Thoracic aorta (tissue), 2 donors: ENCODE measurements around the gene IHH. TPM values are rescaled to one million over a fixed set of nuclear protein-coding genes. Genes with fewer than 3 reads are reported as not detected.

Experiments
- ATAC-seq: fragments of 150-250 bp; one replicate; pipeline ENCODE4 v1.8.0; 2017; ENCODE audit warnings: low read depth; ENCODE audit not compliant: insufficient number of reproducible peaks, low FRiP score
- DNase-seq: peaks from one replicate; pipeline ENCODE4 v3.0.0-alpha.2; 2020; ENCODE audit warnings: low spot score
- H3K27ac ChIP-seq, 2 donors: fragments of 200-600 bp; sonication (generic); 1 replicate in 1 of 2; 2 replicates in 1 of 2; pipeline ENCODE4 v1.5.1; 2016; ENCODE audit warnings: mild to moderate bottlenecking in 2 of 2, moderate library complexity in 2 of 2
- H3K27me3 ChIP-seq: fragments of 200-600 bp; sonication (generic); replicated peaks from 2 replicates; pipeline ENCODE4 v1.6.0; 2016; ENCODE audit warnings: mild to moderate bottlenecking; ENCODE audit not compliant: insufficient read depth
- H3K36me3 ChIP-seq: fragments of 200-600 bp; sonication (generic); one replicate; pipeline ENCODE4 v1.5.1; 2016
- H3K4me1 ChIP-seq, 2 donors: fragments of 200-600 bp; sonication (generic); 1 replicate in 1 of 2; 2 replicates in 1 of 2; pipeline versions ENCODE4 v1.5.1 to v1.6.0; 2016; ENCODE audit warnings: low read depth in 2 of 2, mild to moderate bottlenecking in 1 of 2; ENCODE audit not compliant: control insufficient read depth in 1 of 2
- H3K4me3 ChIP-seq: fragments of 200-600 bp; sonication (generic); 2 replicates; pipeline ENCODE4 v1.5.1; 2016; ENCODE audit warnings: mild to moderate bottlenecking
- H3K9me3 ChIP-seq: fragments of 200-600 bp; sonication (generic); 2 replicates; pipeline ENCODE4 v1.5.1; 2016
- total RNA-seq, 2 donors: library from RNA; depleted of rRNA; stranded (reverse); fragments of >200 nt; gene quantifications; one replicate each; pipeline versions ENCODE4 v1.1.0 to v1.2.3, GENCODE V29; 2016
- TF ChIP-seq, protein P1 (sequence below): fragments of 200-600 bp; sonication (generic); IDR thresholded peaks from one replicate; pipeline ENCODE4 v1.5.1; 2019; ENCODE audit warnings: antibody characterized with exemption

Gene IHH
- total RNA-seq, 2 donors from 2014 or later = 1.6 TPM; not detected in 1

DNA sequence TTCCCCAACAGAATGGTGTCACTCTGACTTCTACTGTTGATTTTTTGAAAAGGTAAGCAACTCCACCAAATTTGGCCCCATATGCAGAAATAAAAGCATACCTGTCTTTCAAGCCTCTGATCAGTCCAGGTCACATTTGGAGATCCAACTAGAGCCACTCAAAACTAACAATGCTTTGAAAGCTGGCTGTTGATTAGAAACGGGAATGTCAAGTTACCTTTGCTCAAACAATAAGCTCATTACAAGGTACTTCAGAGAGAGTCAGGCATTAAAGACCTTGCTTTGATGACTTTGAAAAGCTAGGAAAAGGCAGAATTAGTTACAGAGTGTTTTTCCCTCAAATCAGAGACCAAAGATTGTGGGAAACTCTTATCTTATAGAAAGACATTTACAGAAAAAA, 4.8 kb upstream of the IHH start:
- Histone ChIP-seq H3K27me3 (peaks cover 14% of the 10 kb centered on the region), H3K36me3 (no peaks in the 10 kb centered on the region)

DNA sequence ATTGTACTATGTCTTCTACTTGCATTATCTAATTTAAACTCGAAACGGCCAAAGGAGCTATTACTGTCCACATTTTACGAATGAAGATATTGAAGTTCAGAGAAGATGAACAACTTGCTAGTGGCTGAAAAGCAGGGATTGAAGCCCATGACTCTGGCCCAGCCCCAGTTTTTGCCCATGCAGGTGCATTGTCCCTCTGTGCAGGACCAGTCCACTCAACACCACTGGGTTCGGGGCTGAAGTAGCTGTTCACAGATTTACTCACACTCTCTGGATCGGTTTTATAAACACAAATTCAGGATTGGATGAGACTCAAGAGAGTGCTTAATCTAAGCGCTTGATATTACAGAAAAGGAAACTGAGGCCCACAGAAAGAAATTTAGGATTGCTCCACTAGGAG, 1.4 kb upstream of the IHH start:
- TF ChIP-seq, protein P1, sequence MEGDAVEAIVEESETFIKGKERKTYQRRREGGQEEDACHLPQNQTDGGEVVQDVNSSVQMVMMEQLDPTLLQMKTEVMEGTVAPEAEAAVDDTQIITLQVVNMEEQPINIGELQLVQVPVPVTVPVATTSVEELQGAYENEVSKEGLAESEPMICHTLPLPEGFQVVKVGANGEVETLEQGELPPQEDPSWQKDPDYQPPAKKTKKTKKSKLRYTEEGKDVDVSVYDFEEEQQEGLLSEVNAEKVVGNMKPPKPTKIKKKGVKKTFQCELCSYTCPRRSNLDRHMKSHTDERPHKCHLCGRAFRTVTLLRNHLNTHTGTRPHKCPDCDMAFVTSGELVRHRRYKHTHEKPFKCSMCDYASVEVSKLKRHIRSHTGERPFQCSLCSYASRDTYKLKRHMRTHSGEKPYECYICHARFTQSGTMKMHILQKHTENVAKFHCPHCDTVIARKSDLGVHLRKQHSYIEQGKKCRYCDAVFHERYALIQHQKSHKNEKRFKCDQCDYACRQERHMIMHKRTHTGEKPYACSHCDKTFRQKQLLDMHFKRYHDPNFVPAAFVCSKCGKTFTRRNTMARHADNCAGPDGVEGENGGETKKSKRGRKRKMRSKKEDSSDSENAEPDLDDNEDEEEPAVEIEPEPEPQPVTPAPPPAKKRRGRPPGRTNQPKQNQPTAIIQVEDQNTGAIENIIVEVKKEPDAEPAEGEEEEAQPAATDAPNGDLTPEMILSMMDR = no peak

More for the DNA sequence above, 4.8 kb upstream of the IHH start:
- no peak overlapping the region for H3K27ac ChIP-seq
- H3K4me3 ChIP-seq = no peak overlapping the region
- H3K4me1 ChIP-seq = peaks cover 3 to 9% of the 10 kb centered on the region in 2 donors
- DNase-seq = no peak
- H3K9me3 ChIP-seq = no peaks in the 10 kb centered on the region
- no peak for ATAC-seq
- TF ChIP-seq, protein P1 = no peak

DNA sequence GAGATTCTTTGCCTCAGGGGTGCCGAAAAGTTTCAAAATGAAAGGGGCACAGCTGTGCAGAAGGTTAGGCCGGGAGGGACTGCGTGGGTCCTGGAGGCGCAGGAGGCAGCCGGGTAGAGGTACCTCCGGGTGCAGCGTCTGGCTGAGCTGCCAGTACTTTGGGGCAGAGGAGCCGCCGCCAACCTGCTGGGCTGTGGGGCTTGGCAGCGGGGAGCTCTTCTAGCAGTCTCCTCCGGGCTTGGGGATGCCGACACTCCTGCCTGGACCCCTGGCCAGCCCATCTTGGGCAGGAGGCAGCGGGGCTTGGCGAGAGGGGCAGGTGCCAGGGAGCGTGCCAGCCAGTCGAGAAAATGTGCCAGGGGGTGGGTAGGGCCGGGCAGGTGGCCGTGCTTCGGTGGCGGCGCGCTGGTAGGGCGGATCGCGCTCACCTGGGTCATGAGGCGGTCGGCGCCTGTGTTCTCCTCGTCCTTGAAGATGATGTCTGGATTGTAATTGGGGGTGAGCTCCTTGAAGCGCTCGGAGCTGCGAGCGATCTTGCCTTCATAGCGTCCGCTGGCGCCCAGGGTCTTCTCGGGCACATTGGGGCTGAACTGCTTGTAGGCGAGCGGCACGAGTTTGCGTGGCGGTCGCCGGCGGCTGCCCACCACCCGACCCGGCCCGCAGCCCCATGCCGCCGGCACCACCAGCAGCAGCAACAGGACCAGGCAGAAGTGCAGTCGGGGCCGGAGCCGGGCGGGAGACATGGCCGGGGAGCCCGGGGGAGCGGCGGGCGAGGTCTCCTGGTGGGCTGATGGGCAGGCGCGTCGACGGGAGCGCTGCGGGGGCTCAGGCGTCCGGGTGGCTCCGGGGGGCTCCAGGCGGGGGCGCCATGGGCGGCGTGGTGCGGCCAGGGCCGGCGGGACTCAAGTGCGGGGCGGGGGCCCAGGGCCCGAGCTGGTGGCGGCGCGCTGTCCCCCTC, 717 bp downstream of the IHH start:
- Histone ChIP-seq H3K4me1 (peaks cover 30 to 42% of the 10 kb centered on the region in 2 donors), H3K27ac (no peak overlapping the region), H3K4me3 (peak overlapping the region; percentile 54), H3K9me3 (no peaks in the 10 kb centered on the region), H3K27me3 (peaks cover 28% of the 10 kb centered on the region), H3K36me3 (no peaks in the 10 kb centered on the region)
- ATAC-seq (no peak), DNase-seq (no peak)
- TF ChIP-seq, protein P1 = no peak

More for the DNA sequence above, 1.4 kb upstream of the IHH start:
- no peak for DNase-seq
- Histone ChIP-seq H3K36me3 (no peaks in the 10 kb centered on the region), H3K4me3 (no peak overlapping the region), H3K9me3 (no peaks in the 10 kb centered on the region), H3K27ac (no peak overlapping the region), H3K4me1 (peaks cover 30 to 42% of the 10 kb centered on the region in 2 donors), H3K27me3 (peaks cover 26% of the 10 kb centered on the region)
- no peak for ATAC-seq

GRCh38 chr2:219059375-219059724, 1.4 kb downstream of the IHH start:
- Histone ChIP-seq H3K27me3 (peaks cover 28% of the 10 kb centered on the region), H3K4me1 (peaks cover 30 to 42% of the 10 kb centered on the region in 2 donors), H3K4me3 (peak overlapping the region; percentile 54), H3K27ac (no peak overlapping the region), H3K36me3 (no peaks in the 10 kb centered on the region), H3K9me3 (no peaks in the 10 kb centered on the region)
- DNase-seq (no peak), ATAC-seq (no peak)
- TF ChIP-seq, protein P1 = no peak

DNA sequence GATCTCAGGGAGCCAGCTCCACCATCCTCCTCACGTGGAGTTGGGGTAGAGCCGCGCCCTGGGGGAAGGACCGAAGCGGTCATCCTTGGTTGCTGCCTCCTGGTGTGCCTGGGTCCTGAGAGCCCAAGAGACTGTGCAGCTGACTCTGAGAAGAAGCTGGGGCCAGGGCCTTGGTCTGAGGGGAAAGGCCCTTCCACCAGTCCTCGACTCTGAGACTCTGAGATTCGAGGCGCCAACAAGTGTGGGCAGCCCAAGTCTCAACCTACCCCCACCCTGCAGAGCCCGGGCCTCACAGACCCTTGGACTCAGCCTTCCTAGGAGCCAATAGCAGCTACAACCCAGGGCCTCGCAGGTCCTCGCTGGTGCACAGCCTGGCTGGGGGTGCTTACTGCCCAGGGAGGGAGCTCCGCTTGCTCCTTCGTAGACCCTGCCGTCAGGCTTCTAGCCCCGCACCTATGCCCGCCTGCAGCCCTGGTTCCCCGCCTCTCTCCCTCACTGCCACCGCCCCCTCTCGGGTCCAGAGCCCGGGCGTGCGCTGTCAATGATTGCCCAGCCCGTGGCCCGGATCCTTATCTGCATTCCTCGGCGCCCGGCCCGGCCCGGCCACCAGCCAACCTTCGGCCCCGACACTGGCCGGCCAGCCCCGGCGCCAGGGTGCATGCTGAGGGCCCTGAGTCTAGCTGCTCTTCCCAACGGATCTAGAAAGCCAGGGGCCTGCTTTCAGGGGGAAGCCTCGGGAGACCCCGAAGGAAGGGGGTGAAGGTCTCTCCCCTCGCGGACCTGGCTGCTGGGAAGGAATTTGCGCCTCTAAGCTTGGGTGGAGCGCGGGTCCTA, 2.0 kb downstream of the IHH start:
- no peaks in the 10 kb centered on the region for H3K9me3 ChIP-seq
- H3K27ac ChIP-seq = no peak overlapping the region
- DNase-seq (no peak), ATAC-seq (no peak)
- H3K36me3 ChIP-seq = no peaks in the 10 kb centered on the region
- peaks cover 28% of the 10 kb centered on the region for H3K27me3 ChIP-seq
- peak overlapping the region; percentile 54 for H3K4me3 ChIP-seq
- peaks cover 30 to 42% of the 10 kb centered on the region in 2 donors for H3K4me1 ChIP-seq
- TF ChIP-seq, protein P1 = no peak
